GOT3 (cell line): ENCODE results near the gene BIRC7.
A peak's percentile ranks its signal among the peaks of the same experiment; 100 is the strongest.
"Not testable (repeated sequence)": the region's sequence is repeated elsewhere in the genome, so short reads cannot be mapped to it uniquely, and the experiment has no call there.

Experiments
- DNase-seq: peaks from one replicate; lab custom pipeline; 2025; ENCODE audit warnings: mixed read lengths; lab: John Stamatoyannopoulos, UW

The BIRC7 gene

DNA sequence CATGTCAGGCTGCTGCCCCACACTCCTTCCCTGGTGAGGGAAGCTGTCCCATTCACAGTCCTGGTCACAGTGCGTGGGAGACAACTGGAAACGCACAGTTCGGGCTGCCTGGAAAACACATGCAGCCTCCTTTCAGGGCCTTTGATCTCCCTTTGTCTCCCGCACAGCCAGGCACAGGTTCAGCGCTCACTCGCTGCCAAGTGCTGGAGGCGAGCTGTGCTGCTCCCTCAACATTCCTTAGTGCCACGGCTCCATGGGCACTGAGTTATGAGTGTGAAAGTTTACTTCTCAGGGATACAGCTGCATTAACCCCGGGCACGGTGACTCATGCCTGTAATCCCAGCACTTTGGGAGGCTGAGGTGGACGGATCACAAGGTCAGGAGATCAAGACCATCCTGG is 28.8 kb upstream of the BIRC7 start:
- DNase-seq, result no peak

DNA sequence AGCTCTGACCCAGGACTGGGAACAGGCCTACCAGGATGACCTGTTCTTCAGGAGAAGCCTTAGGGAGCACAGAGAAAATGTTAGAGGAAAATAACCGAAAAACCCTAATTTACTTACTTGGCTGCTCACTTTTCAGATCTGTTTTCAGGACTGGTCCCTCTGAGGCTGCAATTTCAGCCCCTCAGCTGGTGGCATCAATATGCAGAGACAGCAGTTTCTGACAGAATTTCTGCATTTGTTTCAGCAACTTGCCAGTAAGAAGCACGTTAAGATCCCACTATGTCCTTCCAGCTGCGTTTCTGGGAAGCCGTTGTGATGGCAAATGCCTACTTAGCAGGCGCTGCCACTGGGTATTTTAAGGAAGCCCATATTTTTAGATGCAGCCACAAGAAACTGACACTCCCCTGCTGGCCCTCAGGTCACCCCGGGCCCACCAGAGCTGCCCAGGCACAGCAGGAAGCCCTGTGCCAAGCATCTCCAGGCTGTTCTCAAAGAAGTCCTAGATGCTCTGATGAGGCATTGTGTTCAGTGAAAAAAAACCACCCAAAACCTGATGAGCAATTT is 27.3 kb upstream of the BIRC7 start:
- no peak for DNase-seq

DNA sequence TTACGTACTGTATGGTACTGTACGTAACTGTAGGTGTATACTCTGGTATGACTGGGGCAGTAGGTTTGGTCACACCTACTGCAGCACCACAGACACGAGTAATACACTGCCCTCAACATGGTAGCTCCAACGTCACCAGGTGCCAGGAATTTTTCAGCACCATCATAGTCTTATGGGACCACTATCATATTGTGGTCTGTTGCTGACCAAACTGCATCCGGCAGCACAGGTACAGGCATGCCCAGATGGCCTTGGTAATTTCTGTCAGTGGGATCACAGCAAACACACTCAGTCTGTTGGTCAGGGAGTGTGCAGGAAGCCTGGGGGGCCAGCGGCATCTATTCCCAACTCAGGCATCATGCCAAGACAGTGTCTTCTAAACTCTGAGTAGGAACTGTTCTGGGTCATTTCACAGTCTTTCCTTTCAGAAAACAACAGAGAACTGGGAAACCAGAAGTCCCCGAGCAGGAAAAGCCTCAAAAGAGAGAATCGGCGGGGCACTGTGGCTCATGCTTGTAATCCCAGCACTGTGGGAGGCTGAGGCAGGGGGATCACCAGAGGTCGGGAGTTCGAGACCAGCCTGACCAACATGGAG is 25.6 kb upstream of the BIRC7 start:
- DNase-seq, result no peak

DNA sequence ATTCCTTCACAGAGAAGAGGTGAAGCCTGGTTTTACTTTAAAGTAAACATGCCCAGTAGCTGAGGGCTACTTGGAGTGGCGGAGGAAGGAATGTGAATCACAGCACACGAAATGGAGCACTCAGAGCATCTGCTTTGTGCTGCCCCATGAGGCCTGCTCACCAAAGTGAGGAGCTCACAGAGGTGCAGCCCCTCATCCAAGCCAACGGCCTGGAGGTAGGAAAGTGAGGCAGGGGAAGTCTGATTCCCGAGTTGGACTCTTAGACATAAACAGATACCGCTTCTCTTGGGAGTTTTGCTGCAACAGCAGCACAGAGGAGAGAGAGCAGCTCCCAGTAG is 23.3 kb upstream of the BIRC7 start:
- DNase-seq, result no peak

DNA sequence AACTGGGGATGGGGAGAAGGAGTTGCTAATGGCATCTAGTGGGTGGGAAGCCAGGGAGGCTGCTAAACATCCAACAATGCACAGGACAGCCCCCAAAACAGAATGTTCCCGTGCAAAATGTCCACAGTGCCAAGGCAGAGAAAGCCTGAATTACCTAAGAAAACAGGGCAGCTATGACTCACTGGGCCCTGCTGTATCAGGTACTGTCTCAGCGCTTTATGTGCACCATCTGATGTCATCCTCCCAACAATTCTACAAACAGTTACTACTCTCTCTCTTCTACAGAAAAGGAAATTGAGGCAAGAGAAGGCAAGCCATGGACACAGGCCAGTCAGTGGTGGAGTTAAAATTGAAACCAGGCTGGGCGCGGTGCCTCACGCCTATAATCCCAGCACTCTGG is 22.9 kb upstream of the BIRC7 start:
- DNase-seq, result no peak

DNA sequence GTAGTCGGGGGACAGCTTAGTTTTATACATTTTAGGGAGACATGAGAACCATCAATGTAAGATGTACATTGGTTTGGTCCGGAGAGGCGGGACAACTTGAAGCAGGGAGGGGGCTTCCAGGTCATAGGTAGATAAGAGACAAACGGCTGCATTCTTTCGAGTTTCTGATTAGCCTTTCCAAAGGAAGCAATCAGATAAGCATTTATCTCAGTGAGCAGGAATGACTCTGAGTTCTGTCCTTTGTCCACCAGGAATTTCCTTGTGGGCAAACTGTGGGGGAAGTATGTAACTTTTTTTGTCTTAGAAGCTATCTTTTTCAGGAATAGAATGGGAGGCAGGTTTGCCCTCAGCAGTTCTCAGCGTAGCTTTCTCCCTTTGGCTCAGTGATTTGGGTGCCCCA is 21.2 kb upstream of the BIRC7 start:
- DNase-seq, result no peak

DNA sequence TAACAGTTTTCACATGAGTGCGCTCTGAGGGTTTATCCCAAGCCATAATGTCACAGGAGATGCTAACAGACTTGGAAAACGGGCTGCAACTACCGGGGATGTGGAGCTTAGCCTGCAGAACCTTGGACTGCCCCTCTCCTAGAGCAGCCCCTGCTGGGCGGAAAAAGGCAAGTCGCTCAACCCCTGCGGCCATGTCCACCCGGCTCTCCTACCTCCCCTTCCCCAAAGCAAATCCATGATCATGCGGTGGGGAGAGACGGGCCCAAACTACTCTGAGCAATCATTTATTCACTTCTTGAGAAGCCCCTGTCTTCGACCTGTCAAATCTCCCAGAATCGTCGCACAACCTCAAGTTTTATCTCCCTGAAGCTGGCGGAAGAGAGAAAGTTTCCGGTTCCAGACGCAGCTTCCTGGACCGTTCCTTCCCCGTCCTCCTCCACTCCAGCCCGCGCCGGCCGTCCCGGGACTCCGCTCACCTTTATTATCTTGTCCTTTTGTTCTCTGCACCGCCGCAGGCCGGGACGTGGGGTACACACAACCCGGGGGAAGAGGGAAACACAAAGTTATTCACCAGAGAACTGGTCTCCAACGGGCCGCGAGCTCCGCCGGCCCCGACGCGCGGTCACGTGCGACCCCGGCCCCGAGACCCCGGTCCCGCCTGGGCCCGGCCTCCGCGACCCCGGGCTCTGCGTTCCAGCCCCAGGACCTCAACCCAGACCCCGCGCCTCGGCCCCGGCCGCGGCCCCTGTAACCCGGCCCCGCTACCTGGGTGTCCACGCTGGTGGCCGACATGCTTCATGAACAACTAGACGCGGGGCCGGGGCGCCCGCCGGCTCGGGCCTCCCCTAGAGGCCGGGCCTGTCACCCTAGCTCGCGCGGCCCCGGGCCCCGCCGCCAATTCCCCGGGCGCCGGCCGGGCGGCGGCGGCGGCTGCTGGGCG is 20.3 kb upstream of the BIRC7 start:
- DNase-seq, result no peak

DNA sequence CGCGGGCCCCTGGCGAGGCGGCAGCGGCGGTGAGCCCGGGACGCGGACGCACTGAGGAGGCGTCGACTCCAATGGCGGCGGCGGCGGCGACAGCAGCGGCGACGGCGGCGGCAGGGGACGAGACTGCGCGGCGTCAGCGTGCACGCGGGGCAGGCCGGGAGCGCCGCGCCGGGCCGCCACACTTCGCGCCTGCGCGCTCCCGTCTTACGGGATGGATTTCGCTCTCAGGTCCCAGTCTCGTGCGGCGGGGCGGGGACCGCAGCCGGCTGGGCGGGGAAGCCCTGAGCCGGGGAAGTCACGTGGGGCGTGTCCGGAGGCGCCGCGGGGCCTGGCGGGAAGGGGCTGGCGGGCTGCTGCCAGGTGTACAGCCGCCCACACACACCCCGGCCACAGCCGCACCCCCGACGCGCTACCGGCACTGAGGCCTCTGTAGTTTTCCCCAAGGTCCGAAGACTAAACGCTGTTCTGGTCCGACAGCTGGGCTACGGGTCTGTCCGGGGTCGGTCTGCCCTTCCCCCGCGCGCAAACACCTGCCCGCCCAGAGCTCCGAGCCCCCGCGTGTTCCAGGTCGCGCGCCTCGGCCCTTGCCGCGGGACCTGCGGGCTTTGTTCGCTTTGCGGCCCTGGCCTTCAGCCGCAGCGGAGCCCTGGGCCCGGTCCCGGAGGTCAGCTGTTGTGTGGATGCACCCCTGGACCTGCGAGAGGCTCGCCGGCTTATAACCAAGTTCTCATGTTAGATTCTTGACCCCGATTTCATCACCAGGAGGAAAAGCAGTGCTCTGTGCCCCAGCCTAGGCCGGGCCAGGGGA is 19.5 kb upstream of the BIRC7 start, which contains the start of gene YTHDF1:
Gene YTHDF1, minus strand, starts transcription at position 91 of the 808 bp plus-strand sequence. CDS start 239 bp downstream, outside the sequence.
- peak; percentile 81 for DNase-seq

DNA sequence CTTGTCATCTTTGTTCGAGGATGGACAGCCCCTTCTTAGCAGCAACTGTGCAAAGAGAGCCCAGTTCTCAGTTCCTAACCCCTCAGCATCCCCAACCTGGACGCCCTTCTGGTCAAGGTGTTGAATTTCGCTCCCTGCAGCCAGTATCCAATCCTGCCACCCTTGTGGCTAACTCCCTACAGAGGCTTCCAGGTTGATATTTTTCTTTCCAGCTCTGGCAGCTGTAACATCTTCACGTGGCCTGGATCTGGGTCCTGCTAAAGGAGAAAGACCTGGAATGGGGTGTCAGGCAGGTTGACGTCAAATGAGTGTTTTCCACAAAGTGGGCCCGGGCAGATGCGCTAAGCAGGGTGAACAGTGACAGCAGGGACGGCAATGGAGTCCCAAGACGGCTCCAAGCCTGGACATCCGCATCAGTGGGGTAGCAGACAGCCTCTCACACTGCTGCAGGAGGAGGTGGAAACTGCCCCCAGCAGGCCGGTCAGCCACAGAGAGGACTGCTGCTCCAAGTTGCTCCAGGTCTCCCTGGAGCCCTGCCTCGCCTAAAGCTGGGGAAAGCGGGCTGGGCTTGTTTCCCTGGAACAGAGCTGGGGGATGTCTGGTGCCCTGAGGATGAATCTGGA is 18.7 kb upstream of the BIRC7 start:
- no peak for DNase-seq

DNA sequence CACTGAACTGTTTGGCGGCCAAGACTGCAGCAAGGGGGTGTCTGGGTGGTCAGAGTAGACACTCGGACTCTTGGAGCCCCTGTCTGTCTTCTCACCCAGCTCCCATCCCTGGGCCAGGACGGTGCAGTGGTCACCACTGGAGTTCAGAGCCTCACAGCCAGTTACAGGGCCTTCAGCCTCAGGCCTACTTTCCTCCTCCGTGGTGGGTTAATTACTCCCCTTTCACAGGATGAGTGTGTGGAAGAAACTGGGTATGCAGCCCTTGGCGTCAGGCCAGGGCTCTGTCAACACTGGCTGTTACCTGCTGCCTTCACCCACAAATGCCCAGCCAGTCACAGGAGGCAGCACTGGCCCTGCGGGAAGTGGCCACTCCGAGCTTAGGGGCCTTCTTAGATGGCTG is 18.0 kb upstream of the BIRC7 start:
- DNase-seq, result no peak

DNA sequence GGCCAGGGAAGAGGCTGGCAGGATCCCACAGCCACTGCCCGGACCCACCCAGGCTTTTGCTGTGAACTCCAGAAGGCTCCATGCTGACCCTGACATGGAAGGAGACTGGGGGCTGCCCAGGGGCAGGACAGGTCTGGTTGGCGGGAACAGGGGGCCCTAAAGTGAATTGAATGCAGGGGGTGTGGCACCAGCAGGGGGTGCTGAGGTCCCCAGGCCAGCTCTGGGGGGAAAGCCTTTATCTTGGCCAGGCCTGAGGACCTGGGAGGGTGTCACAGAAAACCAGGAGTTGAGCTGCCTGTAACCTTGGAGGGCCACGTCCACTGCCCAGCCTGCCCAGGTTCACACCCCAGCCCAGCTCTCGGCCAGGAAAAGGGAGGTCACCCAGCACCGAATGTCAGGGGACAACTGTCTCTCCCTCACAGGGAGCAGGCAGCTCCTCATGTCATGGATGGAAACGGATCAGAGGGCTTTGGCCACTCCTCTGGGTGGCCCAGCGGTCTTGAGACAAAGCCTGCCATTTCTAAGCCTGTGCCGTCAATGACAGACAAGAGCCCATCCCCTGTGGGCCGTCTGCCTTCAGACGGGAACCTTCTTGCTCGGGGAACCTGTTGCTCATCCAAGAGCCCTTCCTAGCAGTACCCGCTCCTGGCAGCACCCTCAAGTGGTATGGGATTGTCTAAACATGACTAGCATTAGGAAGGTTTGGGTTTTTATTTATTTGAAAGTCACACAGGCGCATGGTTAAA is 16.8 kb upstream of the BIRC7 start:
- no peak for DNase-seq

DNA sequence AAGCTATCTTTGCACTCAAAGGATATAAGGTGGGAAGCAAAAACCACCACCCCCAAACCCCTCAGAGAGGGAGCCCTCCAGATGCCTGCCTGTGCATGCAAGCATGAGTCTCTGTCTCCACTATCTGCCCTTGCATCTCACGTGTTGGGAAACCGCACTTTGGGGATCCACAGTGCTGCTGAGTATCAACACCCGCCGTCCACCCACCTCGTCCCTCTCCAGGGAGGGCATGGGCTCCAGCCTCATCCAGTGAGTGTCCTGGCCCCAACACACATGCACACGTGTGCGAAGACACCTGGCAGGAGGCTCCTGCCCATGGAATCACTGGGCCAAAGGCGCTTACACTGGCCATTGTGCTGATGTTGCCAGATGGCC is 16.3 kb upstream of the BIRC7 start:
- DNase-seq, result no peak

DNA sequence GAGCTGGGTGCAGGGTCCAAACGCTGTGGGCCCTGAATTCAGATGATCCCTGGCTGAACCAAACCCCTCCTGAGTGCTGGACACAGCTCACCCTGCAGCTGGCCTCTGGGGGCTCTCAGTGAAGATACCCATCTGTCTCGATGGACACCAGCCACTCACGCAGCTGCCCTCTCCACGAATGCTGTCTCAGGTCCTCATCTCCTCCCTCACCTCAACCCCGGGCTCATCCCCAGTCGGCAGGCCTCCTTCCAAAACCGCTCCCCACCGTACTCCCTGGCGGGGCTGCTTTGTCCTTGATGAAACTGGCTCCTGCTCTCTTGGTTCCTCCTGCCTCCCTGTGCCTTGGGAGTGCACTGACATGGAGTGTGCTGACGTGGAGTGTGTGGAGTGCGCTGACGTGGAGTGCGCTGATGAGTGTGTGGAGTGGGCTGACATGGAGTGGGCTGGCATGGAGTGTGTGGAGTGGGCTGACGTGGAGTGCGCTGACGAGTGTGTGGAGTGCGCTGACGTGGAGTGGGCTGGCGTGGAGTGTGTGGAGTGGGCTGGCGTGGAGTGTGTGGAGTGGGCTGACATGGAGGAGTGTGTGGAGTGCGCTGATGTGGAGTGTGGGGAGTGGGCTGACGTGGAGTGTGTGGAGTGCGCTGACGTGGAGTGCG is 15.7 kb upstream of the BIRC7 start:
- DNase-seq, result no peak

DNA sequence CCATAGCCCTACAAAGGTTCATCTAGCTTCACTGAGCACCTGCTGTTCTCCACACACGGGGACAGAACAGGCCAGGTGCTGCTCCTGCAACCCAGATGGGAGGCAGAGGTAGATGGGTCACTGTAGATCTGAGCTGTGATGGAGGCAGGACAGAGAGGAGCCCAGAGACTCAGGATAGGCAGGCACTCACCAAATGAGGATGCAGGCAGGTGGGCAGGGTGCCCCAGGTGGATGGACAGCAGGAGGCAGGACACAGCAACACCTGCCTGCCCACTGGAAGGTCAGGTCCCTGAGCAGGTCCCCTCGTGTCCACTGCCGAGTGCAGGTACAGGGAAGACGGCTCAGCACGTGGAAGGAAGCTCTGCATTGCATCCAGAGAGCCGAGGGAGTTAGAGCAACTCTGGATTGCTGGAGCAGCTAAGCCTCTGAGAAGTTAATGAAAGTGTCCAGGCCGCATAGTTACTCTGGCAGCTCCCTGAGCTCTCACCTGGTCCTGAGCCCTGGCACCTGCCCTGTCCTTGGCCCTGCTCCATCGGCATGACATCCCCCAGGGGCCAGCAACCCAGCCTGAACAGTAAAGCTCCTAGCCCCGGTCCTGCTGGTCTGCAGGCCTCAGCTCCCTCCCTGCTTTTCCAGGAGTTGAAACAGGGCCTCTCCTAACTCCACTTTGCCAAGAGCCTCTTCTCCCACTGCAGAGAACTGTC is 14.9 kb upstream of the BIRC7 start:
- DNase-seq, result no peak

DNA sequence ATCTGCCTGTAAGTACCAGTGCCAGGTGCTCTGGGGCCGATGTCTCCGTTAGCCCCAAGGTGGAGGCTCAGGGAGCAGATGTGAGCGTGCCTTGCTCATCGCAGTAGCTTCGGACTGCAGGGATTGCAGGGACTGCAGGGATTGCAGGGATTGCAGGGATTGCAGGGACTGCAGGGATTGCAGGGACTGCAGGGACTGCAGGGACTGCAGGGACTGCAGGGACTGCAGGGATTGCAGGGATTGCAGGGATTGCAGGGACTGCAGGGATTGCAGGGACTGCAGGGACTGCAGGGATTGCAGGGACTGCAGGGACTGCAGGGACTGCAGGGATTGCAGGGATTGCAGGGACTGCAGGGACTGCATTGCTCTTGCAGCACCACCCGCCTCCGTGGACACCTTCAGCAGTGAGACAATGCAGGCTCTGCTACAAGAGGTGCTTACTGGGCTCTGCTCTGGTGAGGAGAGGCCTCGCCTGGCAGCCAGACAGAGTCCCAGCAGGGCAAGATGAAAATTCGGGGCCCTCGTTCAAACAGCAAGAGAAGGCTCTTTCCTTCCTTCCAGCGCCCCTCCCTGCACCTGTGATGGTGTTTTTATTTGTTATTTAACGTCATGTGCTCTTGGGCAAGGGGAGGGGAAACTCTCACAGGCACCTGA is 14.2 kb upstream of the BIRC7 start:
- not testable (repeated sequence) for DNase-seq

DNA sequence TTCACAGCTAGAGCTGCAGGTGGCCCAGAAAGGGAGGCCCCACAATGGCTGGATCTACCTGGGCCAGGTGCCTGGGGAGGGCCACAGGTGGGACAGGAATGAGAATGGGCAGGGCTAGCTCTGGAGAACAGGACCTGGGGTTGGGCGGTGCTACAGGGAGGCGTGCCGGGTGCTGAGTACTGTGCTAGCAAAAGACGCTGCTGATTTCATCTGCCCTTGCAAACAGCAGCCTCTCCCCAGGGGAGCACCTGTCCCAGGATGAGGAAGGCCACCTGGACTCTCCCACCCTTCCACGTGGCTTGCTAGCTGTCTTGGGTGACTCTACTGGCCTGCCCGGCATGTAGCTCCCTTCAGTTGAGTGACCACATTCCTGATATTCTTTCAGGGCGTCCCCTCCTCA is 13.2 kb upstream of the BIRC7 start:
- no peak for DNase-seq

DNA sequence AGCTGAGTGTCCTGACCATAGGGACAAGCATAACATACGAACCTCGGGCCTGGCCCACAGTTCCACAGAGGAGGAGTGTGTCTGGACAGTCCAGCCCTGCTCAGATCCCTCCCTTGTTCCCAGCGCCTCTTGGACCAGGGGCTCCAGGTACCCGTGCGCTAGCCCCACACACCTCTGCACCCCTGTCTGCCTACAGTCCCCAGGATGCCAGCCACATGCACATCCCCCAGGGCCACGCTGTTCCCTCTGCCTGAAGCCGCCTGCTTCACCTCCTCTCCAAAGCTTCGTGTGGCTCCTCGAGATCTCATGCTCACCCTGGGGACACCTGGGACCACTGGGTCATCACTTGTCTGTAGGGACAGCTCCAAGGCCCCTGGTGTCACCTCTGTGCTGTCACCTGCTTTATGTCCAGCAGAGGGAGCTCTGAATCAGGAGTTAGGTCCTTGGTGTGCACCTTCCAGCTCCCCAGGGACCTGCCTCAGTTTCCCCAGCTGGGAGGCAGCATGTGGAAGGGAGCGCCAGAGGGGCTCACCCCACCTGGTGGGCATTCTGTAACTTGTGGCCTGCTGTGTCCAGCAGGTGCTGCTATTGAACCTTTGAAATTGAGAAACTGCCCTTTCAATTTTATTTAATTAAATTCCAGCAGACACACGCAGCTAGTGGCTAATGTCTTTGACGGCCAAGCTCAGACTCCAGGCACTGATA is 12.4 kb upstream of the BIRC7 start:
- no peak for DNase-seq

DNA sequence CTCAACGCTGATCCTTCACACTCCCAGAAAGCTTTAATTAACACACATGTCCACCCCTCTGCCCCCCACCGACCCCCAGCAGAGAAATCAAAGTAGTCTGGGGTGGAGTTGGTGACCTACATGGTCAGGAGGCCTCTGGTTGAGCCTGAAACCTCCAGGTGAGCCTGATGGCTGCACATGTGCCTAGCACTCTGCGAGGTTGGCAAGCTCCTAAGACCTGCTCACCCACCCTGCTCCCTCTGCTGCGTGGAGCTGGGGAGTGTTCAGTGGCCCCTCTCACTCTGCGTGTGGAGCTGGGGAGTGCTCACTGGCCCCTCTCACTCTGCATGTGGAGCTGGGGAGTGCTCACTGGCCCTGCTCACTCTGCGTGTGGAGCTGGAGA is 11.9 kb upstream of the BIRC7 start:
- DNase-seq, result no peak
